Activated naive CD4-positive, alpha-beta T cell treated with anti-CD3 and anti-CD28 coated beads, Interleukin-2, amount 10 ng/mL, durations not matched to agents 7 days and 5 days (primary cell): ENCODE measurements around the gene DAZAP2.
"Not testable (repeated sequence)": the region's sequence is repeated elsewhere in the genome, so short reads cannot be mapped to it uniquely, and the experiment has no call there.

ENCODE experiments used
- CTCF ChIA-PET: fragments of 350-600 bp; sonication (Branson Sonifier 250); formaldehyde crosslinking; loops from one replicate; lab custom pipeline; 2021; ENCODE audit warnings: antibody characterized with exemption; lab: Charles Lee
- DNase-seq: peaks from one replicate; pipeline ENCODE4 v3.0.0-alpha.2; 2020
- H3K27ac Mint-ChIP-seq: one replicate; pipeline ENCODE4 v1.8.0; 2021; ENCODE audit warnings: mild to moderate bottlenecking, moderate library complexity, mixed read lengths
- H3K27me3 Mint-ChIP-seq: one replicate; pipeline ENCODE4 v1.8.0; 2021; ENCODE audit warnings: mild to moderate bottlenecking, mixed read lengths
- H3K36me3 Mint-ChIP-seq: one replicate; pipeline ENCODE4 v1.8.0; 2021; ENCODE audit warnings: mixed read lengths
- H3K4me1 Mint-ChIP-seq: one replicate; pipeline ENCODE4 v1.8.0; 2021; ENCODE audit warnings: mixed read lengths
- H3K4me3 Mint-ChIP-seq: one replicate; pipeline ENCODE4 v1.8.0; 2021; ENCODE audit warnings: mild to moderate bottlenecking, moderate library complexity, mixed read lengths
- H3K9me3 Mint-ChIP-seq: one replicate; pipeline ENCODE4 v1.8.0; 2021; ENCODE audit warnings: mixed read lengths

DAZAP2 gene

DNA sequence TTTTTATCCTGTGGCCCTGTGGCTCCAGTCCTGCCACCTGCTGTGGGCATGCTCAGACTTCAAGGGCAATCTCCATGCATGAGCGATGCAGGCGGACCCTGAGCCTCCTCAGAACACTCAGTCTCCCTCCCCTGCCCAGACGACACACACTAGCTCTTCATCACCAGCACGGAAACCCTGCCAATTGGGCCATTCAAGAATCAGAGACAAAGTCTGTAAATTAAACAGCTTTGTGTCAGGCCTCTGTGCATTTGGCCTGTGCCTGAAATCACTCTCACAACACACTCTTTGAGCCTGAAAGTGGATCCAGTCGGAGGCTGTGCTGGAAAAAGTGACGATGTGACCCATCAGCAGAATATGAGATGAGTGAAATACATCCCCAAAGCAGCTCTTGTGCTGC lies 33.3 kb upstream of the DAZAP2 start:
- Mint-ChIP-seq H3K36me3 (no peaks in the 10 kb centered on the region), H3K27me3 (peaks cover 3% of the 10 kb centered on the region), H3K27ac (no peak overlapping the region), H3K9me3 (no peaks in the 10 kb centered on the region), H3K4me1 (peaks cover 14% of the 10 kb centered on the region), H3K4me3 (no peak overlapping the region)
- CTCF ChIA-PET: interaction anchor here (1.2 kb wide), 1 partner anchor 136 kb away, joined by 5 read pairs; no protein-coding TSS in a partner anchor
- no peak for DNase-seq

DNA sequence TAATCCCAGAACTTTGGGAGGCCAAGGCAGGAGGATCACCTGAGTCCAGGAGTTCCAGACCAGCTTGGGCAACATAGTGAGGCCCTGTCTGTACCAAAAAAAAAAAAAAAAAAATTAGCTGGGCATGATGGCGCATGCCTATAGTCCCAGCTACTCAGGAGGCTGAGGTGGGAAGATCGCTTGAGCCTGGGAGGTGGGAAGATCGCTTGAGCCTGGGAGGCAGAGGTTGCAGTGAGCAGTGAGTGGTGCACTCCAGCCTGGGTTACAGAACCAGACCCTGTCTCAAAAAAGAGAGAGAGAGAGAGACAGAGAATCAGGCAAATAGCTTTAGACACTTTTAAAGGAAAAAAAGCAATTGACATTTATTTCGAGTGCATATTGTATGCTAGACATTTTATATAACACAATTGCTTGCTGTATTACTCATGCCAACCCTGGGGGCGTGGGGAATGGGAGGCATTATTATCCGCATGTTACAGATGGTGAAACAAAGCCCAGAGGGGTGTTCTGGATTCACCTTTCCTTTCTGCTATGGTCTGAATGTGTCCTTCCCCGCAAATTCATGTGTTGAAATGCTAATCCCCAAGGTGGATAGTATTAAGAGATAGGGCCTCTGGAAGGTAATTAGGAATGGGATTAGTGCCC lies 30.5 kb upstream of the DAZAP2 start:
- H3K4me3 Mint-ChIP-seq: no peak overlapping the region
- H3K36me3 Mint-ChIP-seq: no peaks in the 10 kb centered on the region
- DNase-seq: no peak
- no peaks in the 10 kb centered on the region for H3K9me3 Mint-ChIP-seq
- H3K4me1 Mint-ChIP-seq: peaks cover 7% of the 10 kb centered on the region
- no peak overlapping the region for H3K27ac Mint-ChIP-seq
- H3K27me3 Mint-ChIP-seq: peaks cover 7% of the 10 kb centered on the region
- CTCF ChIA-PET: no interaction called here

GRCh38 chr12:51209259-51209658 lies 29.4 kb upstream of the DAZAP2 start:
- Mint-ChIP-seq H3K9me3 (no peaks in the 10 kb centered on the region), H3K4me1 (no peaks in the 10 kb centered on the region), H3K27ac (no peak overlapping the region), H3K36me3 (no peaks in the 10 kb centered on the region), H3K27me3 (peaks cover 7% of the 10 kb centered on the region), H3K4me3 (no peak overlapping the region)
- CTCF ChIA-PET: no interaction called here
- DNase-seq: no peak

DNA sequence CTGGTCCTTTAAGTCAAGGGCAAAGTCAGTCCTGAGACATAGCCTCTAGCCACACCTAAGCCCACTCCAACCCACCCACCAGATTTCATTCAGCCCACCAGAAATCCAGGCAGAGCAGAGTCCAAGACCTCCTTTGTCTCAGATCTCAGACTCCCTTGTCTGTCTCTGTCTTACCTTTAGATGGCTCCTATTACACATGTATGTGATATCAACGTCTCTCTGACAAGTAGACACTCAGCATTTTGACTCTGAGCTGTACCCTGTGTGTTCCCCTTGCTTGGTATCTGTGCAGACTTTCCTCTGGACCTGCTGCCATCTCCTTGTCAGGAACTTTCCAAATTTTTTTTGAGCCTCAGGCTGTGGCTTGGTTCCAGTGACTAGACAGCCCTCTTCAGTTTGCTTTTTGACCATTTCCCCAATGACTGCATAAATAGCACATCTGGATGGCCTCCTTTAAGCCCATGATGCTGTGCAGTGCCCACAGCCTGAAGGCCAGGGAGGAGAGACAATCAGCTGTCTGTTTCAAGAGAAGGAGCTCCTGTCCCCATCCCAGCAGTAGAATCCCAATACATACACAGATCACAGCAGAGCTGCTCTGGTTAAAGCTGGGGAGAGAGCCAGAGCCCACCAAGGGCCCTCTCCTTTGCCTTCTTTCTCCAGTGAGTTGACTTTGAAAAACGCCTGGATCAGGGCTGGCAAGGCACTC lies 27.8 kb upstream of the DAZAP2 start:
- H3K27ac Mint-ChIP-seq: no peak overlapping the region
- CTCF ChIA-PET: interaction anchor here (0.5 to 0.9 kb wide), 2 partner anchors 42 to 444 kb away, joined by 3 read pairs; no protein-coding TSS in a partner anchor
- no peak overlapping the region for H3K4me3 Mint-ChIP-seq

DNA sequence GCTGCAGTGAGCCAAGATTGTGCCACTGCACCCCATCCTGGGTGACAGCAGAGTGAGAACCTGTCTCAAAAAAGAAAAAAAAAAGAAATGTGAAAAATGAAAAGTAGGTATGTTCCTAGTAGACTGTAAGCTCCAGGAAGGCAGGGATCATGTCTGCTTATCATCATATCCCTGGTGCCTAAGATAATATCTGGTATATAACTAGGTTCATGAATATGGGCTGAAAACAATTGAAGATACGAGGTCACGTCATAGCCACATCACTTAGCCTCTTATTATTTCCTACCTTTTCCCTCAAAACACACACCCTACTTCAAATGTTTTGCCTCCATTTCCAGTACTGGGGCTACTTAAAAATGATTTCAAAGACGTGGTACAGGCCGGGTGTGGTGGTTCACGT lies 23.7 kb upstream of the DAZAP2 start:
- Mint-ChIP-seq H3K36me3 (no peaks in the 10 kb centered on the region), H3K27ac (no peak overlapping the region), H3K4me1 (peaks cover 16% of the 10 kb centered on the region), H3K4me3 (no peak overlapping the region), H3K27me3 (peaks cover 13% of the 10 kb centered on the region), H3K9me3 (no peaks in the 10 kb centered on the region)
- no peak for DNase-seq
- CTCF ChIA-PET: interaction anchor here (1.1 kb wide), 1 partner anchor 11 kb away, joined by 3 read pairs; no protein-coding TSS in a partner anchor

More for the DNA sequence above, 27.8 kb upstream of the DAZAP2 start:
- H3K36me3 Mint-ChIP-seq: no peaks in the 10 kb centered on the region
- no peaks in the 10 kb centered on the region for H3K4me1 Mint-ChIP-seq
- H3K9me3 Mint-ChIP-seq: no peaks in the 10 kb centered on the region
- no peak for DNase-seq
- H3K27me3 Mint-ChIP-seq: peaks cover 11% of the 10 kb centered on the region

DNA sequence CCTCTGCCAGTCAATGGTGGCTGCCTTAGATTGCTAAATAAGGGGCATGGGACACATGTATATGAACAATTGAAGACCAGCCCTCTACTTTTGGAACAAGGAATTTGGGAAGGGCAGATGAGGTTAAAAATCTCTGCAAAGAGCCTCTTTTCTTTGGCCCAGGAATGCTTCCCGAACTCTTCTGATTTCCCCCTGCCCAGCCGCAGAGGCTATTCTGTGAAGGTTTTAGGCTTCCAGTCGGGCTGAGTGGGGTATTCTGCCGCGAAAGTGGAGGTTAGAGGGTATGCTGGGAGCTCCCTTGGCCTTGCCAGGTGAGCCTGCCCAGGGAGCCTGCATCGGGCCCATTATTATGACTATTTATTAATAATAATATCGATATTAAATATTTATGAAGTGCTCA lies 22.0 kb upstream of the DAZAP2 start:
- Mint-ChIP-seq H3K4me1 (peaks cover 16% of the 10 kb centered on the region), H3K4me3 (peak overlapping the region; percentile 56), H3K27me3 (peaks cover 9% of the 10 kb centered on the region), H3K27ac (no peak overlapping the region), H3K36me3 (no peaks in the 10 kb centered on the region), H3K9me3 (no peaks in the 10 kb centered on the region)
- CTCF ChIA-PET: interaction anchor here (1.2 kb wide), 1 partner anchor 13 kb away, joined by 3 read pairs; no protein-coding TSS in a partner anchor
- no peak for DNase-seq

DNA sequence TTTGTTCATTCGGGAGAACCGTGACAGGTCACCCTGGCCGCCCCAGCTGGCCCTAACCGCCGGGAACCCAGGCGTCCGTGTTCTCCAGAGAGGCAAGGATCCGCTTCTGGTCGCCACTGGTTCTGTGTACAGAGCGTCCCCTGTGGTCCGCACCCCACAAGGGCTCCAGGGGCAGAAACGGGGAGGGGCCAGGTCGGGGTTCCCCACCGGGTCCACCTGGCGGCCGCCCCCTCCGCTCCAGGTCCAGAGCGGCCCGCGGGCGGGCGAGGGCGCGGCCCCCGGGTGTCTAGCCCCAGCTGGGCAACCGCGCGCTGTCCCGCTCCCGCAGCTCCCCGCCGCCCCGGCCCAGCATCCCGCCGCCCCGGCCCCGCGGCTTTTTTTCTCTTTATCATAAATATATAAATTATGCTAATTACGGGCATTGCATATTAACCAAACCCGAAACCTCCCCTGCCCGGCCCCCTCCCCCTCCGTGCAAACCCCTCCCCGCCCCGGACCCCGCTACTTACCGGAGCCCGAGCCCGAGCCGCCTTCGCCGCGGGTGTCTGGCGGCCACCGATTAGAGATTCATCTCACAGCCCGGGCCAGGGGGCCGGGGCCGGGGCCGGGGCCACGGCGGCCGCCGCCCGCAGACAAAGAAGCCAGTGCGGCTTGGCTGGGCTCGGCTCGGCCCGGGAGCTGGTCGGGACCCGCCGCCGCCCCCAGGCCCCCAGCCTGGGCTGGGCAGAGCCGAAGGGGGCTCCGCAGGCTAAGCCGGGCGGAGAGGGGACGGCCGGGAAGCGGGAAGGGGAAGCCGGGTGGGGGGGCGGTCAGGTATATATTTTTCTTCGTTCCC lies 21.3 kb upstream of the DAZAP2 start:
- DNase-seq: peak; percentile 61
- H3K36me3 Mint-ChIP-seq: no peaks in the 10 kb centered on the region
- H3K9me3 Mint-ChIP-seq: no peaks in the 10 kb centered on the region
- H3K4me3 Mint-ChIP-seq: peak overlapping the region; percentile 82
- peaks cover 9% of the 10 kb centered on the region for H3K27me3 Mint-ChIP-seq
- H3K4me1 Mint-ChIP-seq: peaks cover 16% of the 10 kb centered on the region
- CTCF ChIA-PET: interaction anchor here (0.8 to 1.7 kb wide), 10 partner anchors 12 to 195 kb away, joined by 3 to 9 read pairs (median 4); partner anchors contain the start of genes DAZAP2 and SMAGP
- H3K27ac Mint-ChIP-seq: no peak overlapping the region

GRCh38 chr12:51217968-51218606 lies 20.5 kb upstream of the DAZAP2 start, which contains the start of gene POU6F1:
Gene POU6F1, minus strand, starts transcription at chr12:51218062. Its CDS starts 11,226 bp downstream, at chr12:51206836.
- peak within 1 kb of the TSS; percentile 71 for H3K27ac Mint-ChIP-seq
- peak within 1 kb of the TSS; percentile 82 for H3K4me3 Mint-ChIP-seq
- H3K4me1 Mint-ChIP-seq: peaks cover 16% of the 10 kb centered on the region
- no peaks in the 10 kb centered on the region for H3K9me3 Mint-ChIP-seq
- H3K27me3 Mint-ChIP-seq: peaks cover 9% of the 10 kb centered on the region
- peak; percentile 76 for DNase-seq
- no peaks in the 10 kb centered on the region for H3K36me3 Mint-ChIP-seq
- CTCF ChIA-PET: interaction anchor here (0.6 to 1.7 kb wide), 13 partner anchors 12 to 196 kb away, joined by 3 to 9 read pairs (median 4); partner anchors contain the start of genes DAZAP2, LETMD1 and SMAGP

- H3K4me3 Mint-ChIP-seq: peak overlapping the region; percentile 82
- DNase-seq: no peak
- peaks cover 9% of the 10 kb centered on the region for H3K27me3 Mint-ChIP-seq
- CTCF ChIA-PET: interaction anchor here (0.6 to 1.7 kb wide), 11 partner anchors 12 to 170 kb away, joined by 3 to 9 read pairs (median 4); partner anchors contain the start of genes DAZAP2, LETMD1 and SMAGP
- H3K4me1 Mint-ChIP-seq: peaks cover 16% of the 10 kb centered on the region
- peak overlapping the region; percentile 71 for H3K27ac Mint-ChIP-seq
- no peaks in the 10 kb centered on the region for H3K36me3 Mint-ChIP-seq
- H3K9me3 Mint-ChIP-seq: no peaks in the 10 kb centered on the region
Measured at GRCh38 chr12:51218607-51219161, 19.9 kb upstream of the DAZAP2 start.

DNA sequence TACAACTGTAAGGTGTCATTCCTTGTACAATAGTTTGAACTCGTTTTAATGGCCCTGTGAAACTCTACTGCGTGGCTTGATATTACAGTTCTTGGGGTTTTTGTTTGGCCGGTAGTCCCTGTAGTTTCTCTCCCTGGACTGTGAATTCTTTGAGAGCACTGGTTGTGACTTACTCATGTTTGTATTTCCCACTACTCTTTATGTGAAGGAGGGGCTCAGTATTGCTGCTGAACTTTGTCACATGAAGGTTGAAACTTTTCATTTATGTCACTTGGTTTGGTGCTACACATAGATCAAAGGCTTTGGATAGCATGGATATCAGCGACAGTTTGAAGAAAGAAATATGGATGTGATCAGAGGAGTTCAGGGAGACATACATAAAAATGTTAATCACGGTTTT lies 19.3 kb upstream of the DAZAP2 start:
- H3K4me3 Mint-ChIP-seq: peak overlapping the region; percentile 57
- no peaks in the 10 kb centered on the region for H3K9me3 Mint-ChIP-seq
- peak overlapping the region; percentile 43 for H3K27ac Mint-ChIP-seq
- no peaks in the 10 kb centered on the region for H3K36me3 Mint-ChIP-seq
- CTCF ChIA-PET: interaction anchor here (1.4 to 1.6 kb wide), 2 partner anchors 32 to 122 kb away, joined by 5 to 8 read pairs; no protein-coding TSS in a partner anchor
- DNase-seq: no peak
- peaks cover 16% of the 10 kb centered on the region for H3K4me1 Mint-ChIP-seq
- H3K27me3 Mint-ChIP-seq: peaks cover 9% of the 10 kb centered on the region

- DNase-seq, H3K27me3 Mint-ChIP-seq, H3K4me3 Mint-ChIP-seq, H3K9me3 Mint-ChIP-seq, CTCF ChIA-PET, H3K36me3 Mint-ChIP-seq, H3K27ac Mint-ChIP-seq: not testable (repeated sequence)
- H3K4me1 Mint-ChIP-seq: peaks cover 16% of the 10 kb centered on the region
Measured at GRCh38 chr12:51219857-51220256, 18.8 kb upstream of the DAZAP2 start.

DNA sequence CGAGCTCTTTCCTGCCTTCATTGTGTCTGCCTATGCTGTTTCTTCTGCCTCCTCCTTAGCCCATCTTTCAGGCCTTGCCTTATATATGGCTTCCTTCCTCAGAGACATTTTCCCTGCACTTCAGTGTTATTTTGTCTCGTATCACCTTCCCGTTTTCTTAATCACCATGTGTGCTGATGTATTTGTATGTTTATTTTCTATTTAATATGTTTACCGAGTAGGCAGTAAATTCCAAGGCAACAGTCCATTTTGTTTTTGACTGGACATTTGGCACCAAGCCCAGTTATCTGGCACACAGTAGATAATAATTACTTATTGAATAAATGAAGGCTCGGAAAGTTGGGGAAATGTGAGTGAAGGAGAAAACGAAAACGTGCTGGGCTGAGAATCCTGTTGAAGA lies 16.2 kb upstream of the DAZAP2 start:
- Mint-ChIP-seq H3K9me3 (no peaks in the 10 kb centered on the region), H3K27ac (no peak overlapping the region), H3K4me1 (peaks cover 14% of the 10 kb centered on the region), H3K27me3 (peaks cover 5% of the 10 kb centered on the region), H3K4me3 (no peak overlapping the region), H3K36me3 (no peaks in the 10 kb centered on the region)
- CTCF ChIA-PET: no interaction called here
- no peak for DNase-seq

DNA sequence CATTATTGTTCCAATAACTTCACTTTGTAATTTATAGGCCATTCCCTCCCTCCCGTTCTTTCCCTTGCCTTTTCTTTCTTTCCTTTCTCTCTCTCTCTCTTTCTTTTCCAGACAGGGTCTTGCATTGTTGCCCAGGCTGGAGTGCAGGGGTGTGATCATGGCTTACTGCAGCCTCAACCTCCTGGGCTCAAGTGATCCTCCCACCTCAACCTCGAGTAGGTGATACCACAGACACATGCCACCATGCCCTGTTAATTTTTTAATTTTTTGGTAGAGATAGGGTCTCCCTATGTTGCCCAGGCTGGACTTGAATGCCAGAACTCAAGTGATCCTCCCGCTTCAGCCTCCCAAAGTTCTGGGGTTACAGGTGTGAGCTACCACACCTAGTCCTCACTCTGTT lies 14.0 kb upstream of the DAZAP2 start:
- Mint-ChIP-seq H3K27me3 (no peaks in the 10 kb centered on the region), H3K4me1 (no peaks in the 10 kb centered on the region), H3K27ac (no peak overlapping the region), H3K4me3 (no peak overlapping the region), H3K36me3 (no peaks in the 10 kb centered on the region), H3K9me3 (no peaks in the 10 kb centered on the region)
- CTCF ChIA-PET: no interaction called here
- no peak for DNase-seq
